Gastroesophageal sphincter (tissue), 3 donors: ENCODE data around the gene SLC25A19.

Experiments used
- EP300 ChIP-seq: sonication (generic); formaldehyde crosslinking; IDR thresholded peaks from one replicate; pipeline ENCODE4 v1.6.1; 2017; ENCODE audit warnings: antibody characterized with exemption, mild to moderate bottlenecking
- TF ChIP-seq, protein P1 (sequence below), 4 experiments: fragments of 200-600 bp in 2 of 4; fragments of 450-650 bp in 2 of 4; sonication (generic) in 1 of 4; IDR thresholded peaks; one replicate each; pipeline ENCODE4 v1.5.1; 2017 to 2019; ENCODE audit warnings: antibody characterized with exemption in 4 of 4, mild to moderate bottlenecking in 2 of 4, moderate library complexity in 2 of 4

DNA sequence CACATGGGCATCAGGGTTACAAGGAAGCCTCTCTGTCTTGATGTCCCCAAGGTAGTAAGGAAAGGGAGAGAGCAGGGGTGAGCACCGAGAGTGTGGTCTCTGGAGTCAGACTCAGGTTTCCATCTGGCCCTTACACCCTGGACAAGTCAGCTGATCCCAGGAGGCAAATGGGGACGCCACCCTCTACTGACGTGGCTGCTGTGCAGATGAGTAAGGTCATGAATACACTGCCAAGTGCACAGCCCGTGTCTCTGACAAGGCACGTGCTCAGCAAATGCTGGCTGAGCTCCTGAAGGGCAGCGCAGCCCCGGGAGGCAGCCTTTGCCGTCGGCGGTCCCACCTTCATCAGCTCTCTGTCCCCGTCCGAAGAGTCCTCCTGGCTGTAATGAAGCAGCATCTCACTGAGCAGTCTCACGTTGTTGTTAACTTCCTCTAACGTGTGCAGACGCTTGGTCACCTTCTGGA is 47.2 kb downstream of the SLC25A19 start:
- TF ChIP-seq, protein P1, sequence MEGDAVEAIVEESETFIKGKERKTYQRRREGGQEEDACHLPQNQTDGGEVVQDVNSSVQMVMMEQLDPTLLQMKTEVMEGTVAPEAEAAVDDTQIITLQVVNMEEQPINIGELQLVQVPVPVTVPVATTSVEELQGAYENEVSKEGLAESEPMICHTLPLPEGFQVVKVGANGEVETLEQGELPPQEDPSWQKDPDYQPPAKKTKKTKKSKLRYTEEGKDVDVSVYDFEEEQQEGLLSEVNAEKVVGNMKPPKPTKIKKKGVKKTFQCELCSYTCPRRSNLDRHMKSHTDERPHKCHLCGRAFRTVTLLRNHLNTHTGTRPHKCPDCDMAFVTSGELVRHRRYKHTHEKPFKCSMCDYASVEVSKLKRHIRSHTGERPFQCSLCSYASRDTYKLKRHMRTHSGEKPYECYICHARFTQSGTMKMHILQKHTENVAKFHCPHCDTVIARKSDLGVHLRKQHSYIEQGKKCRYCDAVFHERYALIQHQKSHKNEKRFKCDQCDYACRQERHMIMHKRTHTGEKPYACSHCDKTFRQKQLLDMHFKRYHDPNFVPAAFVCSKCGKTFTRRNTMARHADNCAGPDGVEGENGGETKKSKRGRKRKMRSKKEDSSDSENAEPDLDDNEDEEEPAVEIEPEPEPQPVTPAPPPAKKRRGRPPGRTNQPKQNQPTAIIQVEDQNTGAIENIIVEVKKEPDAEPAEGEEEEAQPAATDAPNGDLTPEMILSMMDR (IDR thresholded peaks at IDR 0.05) = no peak
- TF ChIP-seq EP300 = no peak
